Measurements from ENCODE around the gene SSTR3. TPM values are rescaled to one million over a fixed set of nuclear protein-coding genes. Genes with fewer than 3 reads are reported as not detected.

Gene SSTR3
- total and polyA plus RNA-seq, 3 experiments from 2014 or later = 0.24 to 0.62 (median 0.59) TPM

DNA sequence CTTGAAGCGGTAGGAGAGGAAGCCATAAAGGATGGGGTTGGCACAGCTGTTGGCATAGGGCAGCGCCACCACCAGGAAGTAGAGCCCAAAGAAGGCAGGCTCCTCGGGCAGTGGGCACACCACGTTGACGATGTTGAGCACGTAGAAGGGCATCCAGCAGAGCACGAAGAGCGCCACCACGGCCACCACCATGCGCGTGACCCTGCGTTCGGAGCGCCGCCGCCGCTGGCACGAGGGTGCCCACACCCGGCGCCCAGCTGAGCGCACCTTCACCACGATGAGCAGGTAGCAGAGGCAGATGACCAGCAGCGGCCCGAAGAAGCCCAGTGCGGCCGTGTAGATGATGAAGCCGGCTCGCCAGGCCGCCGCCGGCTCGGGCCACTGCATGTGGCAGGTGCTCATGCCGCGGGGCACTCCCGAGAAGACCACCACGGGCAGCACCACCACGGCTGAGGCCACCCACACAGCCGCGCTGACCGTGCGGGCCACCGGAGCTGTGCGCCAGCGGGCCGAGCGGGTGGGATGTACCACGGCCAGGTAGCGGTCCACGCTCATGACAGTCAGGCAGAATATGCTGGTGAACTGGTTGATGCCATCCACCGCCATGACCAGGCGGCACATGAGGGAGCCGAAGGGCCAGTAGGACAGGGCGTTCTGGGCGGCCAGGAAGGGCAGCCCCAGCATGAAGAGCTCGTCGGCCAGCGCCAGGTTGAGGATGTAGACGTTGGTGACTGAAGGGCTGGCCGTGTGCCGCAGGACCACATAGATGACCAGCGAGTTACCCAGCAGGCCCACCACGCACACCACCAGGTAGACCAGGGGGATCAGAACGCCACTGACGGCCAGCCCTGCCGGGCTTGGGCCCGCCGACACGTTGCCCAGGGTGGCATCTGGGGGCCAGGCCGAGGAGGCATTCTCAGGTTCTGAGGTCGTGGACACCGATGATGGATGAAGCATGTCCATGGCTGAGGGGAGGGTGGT, 5.1 kb downstream of the SSTR3 start:
- ChIA-PET CTCF (interaction anchor here (1.3 kb wide), 1 partner anchor 8 kb away, joined by 5 read pairs; no protein-coding TSS in a partner anchor), POLR2A (no interaction called here)
- H3K4me1 ChIP-seq (ENCODE audit: insufficient read depth, low read length) = peaks cover 26% of the 10 kb centered on the region
- Mint-ChIP-seq H3K9me3 (no peaks in the 10 kb centered on the region), H3K27me3 (no peaks in the 10 kb centered on the region), H3K4me1 (peaks cover 6 to 9% (median 6%) of the 10 kb centered on the region in 3 donors), H3K27ac (no peak overlapping the region), H3K36me3 (peaks cover 0 to 1% (median 0%) of the 10 kb centered on the region in 3 donors), H3K4me3 (no peak overlapping the region)
- no peaks in the 10 kb centered on the region for H3K27me3 ChIP-seq (ENCODE audit: insufficient read depth, low read length, poor library complexity, severe bottlenecking)
- no peak overlapping the region for H3K27ac ChIP-seq (ENCODE audit: low read depth, low read length)
- DNase-seq = peak in 1 of 5 donors; percentile 41
- no peaks in the 10 kb centered on the region for H3K9me3 ChIP-seq (ENCODE audit: low read length)
- H3K36me3 ChIP-seq (ENCODE audit: insufficient read depth, low read length) = no peaks in the 10 kb centered on the region
- H3K4me3 ChIP-seq (ENCODE audit: low read length) = no peak overlapping the region

- H3K27me3 ChIP-seq (ENCODE audit: insufficient read depth, low read length, poor library complexity, severe bottlenecking) = no peaks in the 10 kb centered on the region
- peaks cover 26% of the 10 kb centered on the region for H3K4me1 ChIP-seq (ENCODE audit: insufficient read depth, low read length)
- DNase-seq = no peak
- ChIA-PET POLR2A (interaction anchor here (0.8 kb wide), 1 partner anchor 36 kb away, joined by 3 read pairs; no protein-coding TSS in a partner anchor), CTCF (interaction anchor here (1.2 to 2.5 kb wide), 2 partner anchors 16 to 32 kb away, joined by 4 to 8 read pairs; no protein-coding TSS in a partner anchor)
- H3K9me3 Mint-ChIP-seq = no peaks in the 10 kb centered on the region
- H3K4me1 Mint-ChIP-seq = peaks cover 6 to 9% (median 6%) of the 10 kb centered on the region in 3 donors
- H3K9me3 ChIP-seq (ENCODE audit: low read length) = no peaks in the 10 kb centered on the region
- H3K27ac Mint-ChIP-seq = peak overlapping the region in 2 of 8 donors; percentile 5 to 77
- no peak overlapping the region for H3K27ac ChIP-seq (ENCODE audit: low read depth, low read length)
- H3K36me3 Mint-ChIP-seq = peaks cover 0 to 1% (median 0%) of the 10 kb centered on the region in 3 donors
- no peak overlapping the region for H3K4me3 Mint-ChIP-seq
- no peak overlapping the region for H3K4me3 ChIP-seq (ENCODE audit: low read length)
- H3K36me3 ChIP-seq (ENCODE audit: insufficient read depth, low read length) = no peaks in the 10 kb centered on the region
- no peaks in the 10 kb centered on the region for H3K27me3 Mint-ChIP-seq
These were observed 6.0 kb downstream of the SSTR3 start for GRCh38 chr22:37206118-37206840.

DNA sequence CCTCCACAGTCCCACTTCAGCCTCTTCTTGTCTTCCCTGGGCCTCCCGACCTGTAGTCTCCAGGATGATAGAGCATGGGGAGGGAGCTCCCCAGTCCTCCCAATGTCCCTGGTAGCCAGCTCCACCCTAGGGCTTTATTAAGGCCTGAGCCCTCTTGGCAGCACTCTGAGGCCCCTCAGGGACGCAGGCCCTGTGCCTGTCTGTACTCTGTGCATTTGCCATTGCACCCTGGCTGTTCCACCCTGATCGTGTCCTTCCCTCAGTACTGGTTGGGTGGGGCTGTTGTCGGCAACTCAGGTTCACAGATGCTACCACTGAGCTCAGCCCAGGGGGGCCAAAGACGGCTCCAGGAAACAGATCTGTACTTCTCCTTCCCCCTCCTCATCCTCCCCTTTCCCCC, 7.2 kb downstream of the SSTR3 start:
- no peaks in the 10 kb centered on the region for H3K9me3 ChIP-seq (ENCODE audit: low read length)
- CTCF ChIA-PET = interaction anchor here (0.7 to 2.5 kb wide), 3 partner anchors 14 to 33 kb away, joined by 3 to 8 read pairs (median 4); no protein-coding TSS in a partner anchor
- H3K9me3 Mint-ChIP-seq = no peaks in the 10 kb centered on the region
- H3K27me3 Mint-ChIP-seq = no peaks in the 10 kb centered on the region
- no peak for DNase-seq
- H3K4me3 ChIP-seq (ENCODE audit: low read length) = no peak overlapping the region
- POLR2A ChIA-PET = interaction anchor here (0.5 to 0.8 kb wide), 2 partner anchors 37 to 45 kb away, joined by 3 to 4 read pairs; no protein-coding TSS in a partner anchor
- H3K4me3 Mint-ChIP-seq = no peak overlapping the region
- H3K4me1 Mint-ChIP-seq = peaks cover 6 to 7% (median 6%) of the 10 kb centered on the region in 3 donors
- peaks cover 28% of the 10 kb centered on the region for H3K4me1 ChIP-seq (ENCODE audit: insufficient read depth, low read length)
- no peak overlapping the region for H3K27ac ChIP-seq (ENCODE audit: low read depth, low read length)
- H3K27ac Mint-ChIP-seq = no peak overlapping the region
- H3K36me3 Mint-ChIP-seq = peaks cover 0 to 1% (median 0%) of the 10 kb centered on the region in 3 donors
- H3K36me3 ChIP-seq (ENCODE audit: insufficient read depth, low read length) = no peaks in the 10 kb centered on the region
- no peaks in the 10 kb centered on the region for H3K27me3 ChIP-seq (ENCODE audit: insufficient read depth, low read length, poor library complexity, severe bottlenecking)

GRCh38 chr22:37204045-37204655, 8.1 kb downstream of the SSTR3 start:
- no peak overlapping the region for H3K27ac ChIP-seq (ENCODE audit: low read depth, low read length)
- no peaks in the 10 kb centered on the region for H3K9me3 ChIP-seq (ENCODE audit: low read length)
- no peaks in the 10 kb centered on the region for H3K9me3 Mint-ChIP-seq
- H3K36me3 Mint-ChIP-seq = peaks cover 0 to 1% (median under 1%) of the 10 kb centered on the region in 3 donors
- H3K4me3 ChIP-seq (ENCODE audit: low read length) = no peak overlapping the region
- ChIA-PET POLR2A (no interaction called here), CTCF (interaction anchor here (2.5 kb wide), 1 partner anchor 34 kb away, joined by 8 read pairs; no protein-coding TSS in a partner anchor)
- H3K27me3 ChIP-seq (ENCODE audit: insufficient read depth, low read length, poor library complexity, severe bottlenecking) = no peaks in the 10 kb centered on the region
- H3K4me1 Mint-ChIP-seq = peaks cover 6 to 15% (median 8%) of the 10 kb centered on the region in 3 donors
- no peaks in the 10 kb centered on the region for H3K36me3 ChIP-seq (ENCODE audit: insufficient read depth, low read length)
- H3K4me1 ChIP-seq (ENCODE audit: insufficient read depth, low read length) = peaks cover 28% of the 10 kb centered on the region
- peak overlapping the region in 4 of 8 donors; percentile 29 to 72 (median 43) for H3K27ac Mint-ChIP-seq
- no peak overlapping the region for H3K4me3 Mint-ChIP-seq
- peak in 1 of 5 donors; percentile 34 for DNase-seq
- no peaks in the 10 kb centered on the region for H3K27me3 Mint-ChIP-seq

DNA sequence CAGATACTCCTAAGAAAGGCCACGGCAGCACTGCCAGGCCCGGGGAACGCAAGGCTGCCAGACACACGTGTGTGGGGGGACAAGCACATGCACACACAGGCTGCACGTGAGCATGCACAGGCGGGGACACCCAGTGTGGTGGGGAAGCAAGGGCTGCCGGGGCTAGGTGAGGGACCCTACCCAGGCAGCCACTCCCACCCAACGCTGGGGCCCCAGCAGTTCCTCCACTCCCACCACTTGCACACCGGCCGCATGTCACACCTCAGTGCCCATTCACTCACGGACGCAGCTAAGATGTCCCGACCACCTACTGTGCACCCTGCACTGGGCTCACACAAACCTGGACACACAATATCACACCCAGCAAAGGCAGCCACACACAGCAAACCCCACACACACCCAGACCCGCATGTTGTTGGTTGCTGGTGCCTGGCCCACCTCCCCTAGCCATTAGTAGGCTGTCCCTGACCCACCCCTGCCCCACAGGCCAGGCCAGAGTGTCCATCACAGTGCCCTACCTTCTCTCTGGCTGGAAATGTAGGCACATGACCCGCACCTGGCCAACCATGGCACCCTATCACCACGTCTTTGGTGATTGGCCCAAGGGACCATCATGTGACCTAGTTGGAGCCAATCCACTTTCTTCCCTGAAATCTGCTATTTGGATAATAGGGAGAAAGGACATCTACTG, 8.8 kb downstream of the SSTR3 start:
- POLR2A ChIA-PET = no interaction called here
- Mint-ChIP-seq H3K27me3 (no peaks in the 10 kb centered on the region), H3K4me3 (no peak overlapping the region), H3K36me3 (peaks cover 0 to 2% (median 1%) of the 10 kb centered on the region in 3 donors), H3K27ac (peak overlapping the region in 4 of 8 donors; percentile 40 to 69 (median 58)), H3K4me1 (peaks cover 6 to 15% (median 6%) of the 10 kb centered on the region in 3 donors), H3K9me3 (no peaks in the 10 kb centered on the region)
- Histone ChIP-seq H3K4me3 (ENCODE audit: low read length) (no peak overlapping the region), H3K27ac (ENCODE audit: low read depth, low read length) (no peak overlapping the region), H3K4me1 (ENCODE audit: insufficient read depth, low read length) (peaks cover 22% of the 10 kb centered on the region), H3K36me3 (ENCODE audit: insufficient read depth, low read length) (no peaks in the 10 kb centered on the region), H3K9me3 (ENCODE audit: low read length) (no peaks in the 10 kb centered on the region), H3K27me3 (ENCODE audit: insufficient read depth, low read length, poor library complexity, severe bottlenecking) (no peaks in the 10 kb centered on the region)
- DNase-seq = no peak
- CTCF ChIA-PET = interaction anchor here (7.7 kb wide), 1 partner anchor 39 kb away, joined by 127 read pairs; no protein-coding TSS in a partner anchor

DNA sequence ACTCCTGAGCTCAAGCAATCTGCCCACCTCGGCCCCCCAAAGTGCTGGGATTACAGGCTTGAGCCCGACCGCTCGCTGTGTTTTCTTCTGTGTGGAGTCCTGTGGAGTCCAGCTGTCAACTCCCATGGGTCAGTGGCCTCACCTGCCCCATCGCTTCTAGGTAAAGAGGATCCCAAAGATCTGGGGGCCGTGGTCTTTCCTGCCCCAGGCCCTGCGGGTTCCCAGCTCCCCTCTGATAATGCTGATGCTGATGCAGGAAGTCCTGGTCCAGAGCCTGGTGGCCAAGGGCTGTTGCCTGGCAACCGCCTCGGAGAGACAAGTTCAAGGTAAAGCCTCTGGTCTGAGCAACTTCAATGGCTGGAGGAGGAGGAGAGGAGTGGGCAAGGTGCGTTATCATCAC, 9.6 kb downstream of the SSTR3 start:
- Histone ChIP-seq H3K27me3 (ENCODE audit: insufficient read depth, low read length, poor library complexity, severe bottlenecking) (no peaks in the 10 kb centered on the region), H3K4me1 (ENCODE audit: insufficient read depth, low read length) (peaks cover 21% of the 10 kb centered on the region), H3K4me3 (ENCODE audit: low read length) (no peak overlapping the region), H3K36me3 (ENCODE audit: insufficient read depth, low read length) (no peaks in the 10 kb centered on the region), H3K9me3 (ENCODE audit: low read length) (no peaks in the 10 kb centered on the region), H3K27ac (ENCODE audit: low read depth, low read length) (no peak overlapping the region)
- peaks cover 0 to 2% (median 1%) of the 10 kb centered on the region in 3 donors for H3K36me3 Mint-ChIP-seq
- POLR2A ChIA-PET = no interaction called here
- H3K4me1 Mint-ChIP-seq = peaks cover 8 to 19% (median 10%) of the 10 kb centered on the region in 3 donors
- H3K4me3 Mint-ChIP-seq = no peak overlapping the region
- H3K9me3 Mint-ChIP-seq = no peaks in the 10 kb centered on the region
- no peaks in the 10 kb centered on the region for H3K27me3 Mint-ChIP-seq
- CTCF ChIA-PET = interaction anchor here (1.0 to 7.7 kb wide), 4 partner anchors 36 to 347 kb away, joined by 3 to 127 read pairs (median 24); no protein-coding TSS in a partner anchor
- no peak for DNase-seq
- peak overlapping the region in 2 of 8 donors; percentile 28 to 43 for H3K27ac Mint-ChIP-seq

GRCh38 chr22:37202001-37202555, 10.2 kb downstream of the SSTR3 start:
- Mint-ChIP-seq H3K9me3 (no peaks in the 10 kb centered on the region), H3K27me3 (no peaks in the 10 kb centered on the region), H3K27ac (peak overlapping the region in 5 of 8 donors; percentile 38 to 96 (median 68)), H3K4me1 (peaks cover 14 to 25% (median 15%) of the 10 kb centered on the region in 3 donors), H3K36me3 (peaks cover 0 to 2% (median 1%) of the 10 kb centered on the region in 3 donors), H3K4me3 (no peak overlapping the region)
- Histone ChIP-seq H3K27me3 (ENCODE audit: insufficient read depth, low read length, poor library complexity, severe bottlenecking) (no peaks in the 10 kb centered on the region), H3K9me3 (ENCODE audit: low read length) (no peaks in the 10 kb centered on the region), H3K27ac (ENCODE audit: low read depth, low read length) (no peak overlapping the region), H3K36me3 (ENCODE audit: insufficient read depth, low read length) (no peaks in the 10 kb centered on the region), H3K4me1 (ENCODE audit: insufficient read depth, low read length) (peaks cover 22% of the 10 kb centered on the region), H3K4me3 (ENCODE audit: low read length) (no peak overlapping the region)
- ChIA-PET POLR2A (no interaction called here), CTCF (interaction anchor here (1.0 to 7.7 kb wide), 6 partner anchors 14 to 346 kb away, joined by 3 to 127 read pairs (median 24); partner anchors contain the start of gene RAC2)
- no peak for DNase-seq

Measured in CD8-positive, alpha-beta memory T cell (primary cell).